ENCODE data around the gene ARID5A. TPM values are rescaled to one million over a fixed set of nuclear protein-coding genes. Genes with fewer than 3 reads are reported as not detected.

Gene ARID5A
- total and polyA plus RNA-seq, 9 of the 15 experiments (the other 6 are each of a cell fraction or from before 2014, with no cell fraction given): 0.14 to 12.5 (median 3.0) TPM

GRCh38 chr2:96489261-96489660, 47.3 kb upstream of the ARID5A start (continued):
- TF ChIP-seq NELFE (IDR thresholded peaks at IDR 0.05; ENCODE audit: insufficient read depth, insufficient read length) (no peak), PHTF2 (CRISPR knock-in tag; IDR thresholded peaks at IDR 0.05) (no peak), SAFB2 (IDR thresholded peaks at IDR 0.05; ENCODE audit: borderline replicate concordance, low read depth, low read length, severe bottlenecking) (no peak)

GRCh38 chr2:96489663-96490062, 46.9 kb upstream of the ARID5A start:
- Histone ChIP-seq H3K36me3 (ENCODE audit: control insufficient read depth, insufficient read depth, low read length) (no peaks in the 10 kb centered on the region), H3K9me1 (ENCODE audit: control insufficient read depth, insufficient read depth, low read length) (no peaks in the 10 kb centered on the region), H2AFZ (ENCODE audit: low read depth, low read length) (no peak overlapping the region), H3K79me2 (ENCODE audit: control insufficient read depth, insufficient read depth, low read length) (no peaks in the 10 kb centered on the region), H3K9ac (ENCODE audit: insufficient read depth in 1 of 2, low read depth in 2 of 2, low read length in 2 of 2) (no peak overlapping the region), H3K4me1 (replicated peaks in 1 of 2; ENCODE audit: control insufficient read depth in 2 of 2, insufficient read depth in 2 of 2, low read length in 2 of 2) (peaks cover 0 to 9% of the 10 kb centered on the region in 2 experiments; a peak in 4 of 5 replicates), H3K4me2 (ENCODE audit: insufficient read depth, low read length) (no peak overlapping the region), H3K27me3 (ENCODE audit: control insufficient read depth in 2 of 2, insufficient read depth in 2 of 2, low read length in 2 of 2) (peaks cover 12 to 22% of the 10 kb centered on the region in 2 experiments), H3K4me3 (no peak overlapping the region), H3K9me3 (replicated peaks; ENCODE audit: control insufficient read depth, insufficient read depth, low read depth, low read length) (no peaks in the 10 kb centered on the region), H4K20me1 (replicated peaks; ENCODE audit: control insufficient read depth, insufficient read depth, low read length) (no peaks in the 10 kb centered on the region), H3K27ac (ENCODE audit: extremely low read depth, low read depth, low read length) (no peak overlapping the region)
- no TSS peak for BruUV-seq (replicated peaks)
- FAIRE-seq (no peak), DNase-seq (ENCODE audit: extremely low read depth in 1 of 4, low spot score in 3 of 4) (no peak), ATAC-seq (no peak)
- intact Hi-C loops (cut with micrococcal nuclease): no loop called here
- WGBS (ENCODE audit: insufficient coverage, low coverage, missing lambda C conversion rate): 9% methylated on average over 1 of the region's 1 CpG
- ChIA-PET POLR2A (no interaction called here), CTCF (ENCODE audit: low intra/inter-chr PET ratio) (no interaction called here)
- no peak for TF ChIP-seq ZBTB26 (CRISPR knock-in tag; IDR thresholded peaks at IDR 0.05)
- no peak for TF ChIP-seq POLR3G (IDR thresholded peaks at IDR 0.05; ENCODE audit: extremely low read depth, insufficient read length, insufficient replicate concordance)
- TF ChIP-seq GTF2B (IDR thresholded peaks at IDR 0.05; ENCODE audit: extremely low read depth, insufficient read length): no peak
- no peak for TF ChIP-seq TCF15 (CRISPR knock-in tag; IDR thresholded peaks at IDR 0.05)
- in situ Hi-C loops (cut with MboI): no loop called here
